GM23338 (cell line): ENCODE results near the gene SMG1. TPM values are rescaled to one million over a fixed set of nuclear protein-coding genes. Genes with fewer than 3 reads are reported as not detected.

Source experiments
- ATAC-seq: fragments of 200-7000 bp; cut with Tn5 transposase; 3 replicates; pipeline ENCODE4 v1.9.1; 2020
- DNase-seq: peaks from one replicate; pipeline ENCODE4 v3.0.0-alpha.2; 2015; ENCODE audit warnings: low spot score
- H2AFZ ChIP-seq: fragments of 200-600 bp; sonication (generic); 2 replicates; pipeline ENCODE4 v1.8.0; 2016; ENCODE audit warnings: antibody characterized with exemption, mild to moderate bottlenecking, moderate library complexity
- H3F3A ChIP-seq: fragments of 200-600 bp; sonication (generic); replicated peaks from 2 replicates; pipeline ENCODE4 v1.8.0; 2017; ENCODE audit warnings: antibody characterized with exemption, mixed run types, low read depth
- H3K27ac ChIP-seq: fragments of 200-600 bp; sonication (generic); 2 replicates; pipeline ENCODE4 v1.6.1; 2016; ENCODE audit warnings: low read depth
- H3K27me3 ChIP-seq: fragments of 200-600 bp; sonication (generic); 2 replicates; pipeline ENCODE4 v1.8.0; 2016; ENCODE audit warnings: mild to moderate bottlenecking, mixed run types, moderate library complexity; ENCODE audit not compliant: insufficient read depth
- H3K36me3 ChIP-seq: fragments of 200-600 bp; sonication (generic); 2 replicates; pipeline ENCODE4 v1.8.0; 2016; ENCODE audit warnings: mild to moderate bottlenecking; ENCODE audit not compliant: insufficient read depth
- H3K4me1 ChIP-seq: fragments of 200-600 bp; sonication (generic); 2 replicates; pipeline ENCODE4 v1.8.0; 2016; ENCODE audit warnings: mild to moderate bottlenecking, moderate library complexity; ENCODE audit not compliant: insufficient read depth
- H3K4me2 ChIP-seq: fragments of 200-600 bp; sonication (generic); 2 replicates; pipeline ENCODE4 v1.7.1; 2017; ENCODE audit warnings: mixed run types
- H3K4me3 ChIP-seq: fragments of 200-600 bp; sonication (generic); 2 replicates; pipeline ENCODE4 v1.6.1; 2016; ENCODE audit warnings: mixed run types
- H3K79me2 ChIP-seq: fragments of 200-600 bp; sonication (generic); replicated peaks from 2 replicates; pipeline ENCODE4 v1.8.0; 2017; ENCODE audit warnings: mild to moderate bottlenecking; ENCODE audit not compliant: insufficient read depth
- H3K9me2 ChIP-seq: fragments of 200-600 bp; sonication (generic); 2 replicates; pipeline ENCODE4 v1.8.0; 2017; ENCODE audit not compliant: insufficient read depth
- H4K20me1 ChIP-seq: fragments of 200-600 bp; sonication (generic); replicated peaks from 2 replicates; pipeline ENCODE4 v1.8.0; 2017; ENCODE audit warnings: mild to moderate bottlenecking; ENCODE audit not compliant: insufficient read depth
- H3K27ac Mint-ChIP-seq: 2 replicates; pipeline ENCODE4 v1.8.0; 2020; ENCODE audit warnings: inconsistent platforms, mild to moderate bottlenecking, moderate library complexity, mixed read lengths
- H3K27me3 Mint-ChIP-seq: 3 replicates; pipeline ENCODE4 v1.8.0; 2022; ENCODE audit warnings: low read depth, mild to moderate bottlenecking, moderate library complexity, mixed read lengths, inconsistent platforms; ENCODE audit not compliant: insufficient read depth, poor library complexity
- H3K36me3 Mint-ChIP-seq: 3 replicates; pipeline ENCODE4 v1.8.0; 2021; ENCODE audit warnings: low read depth, mild to moderate bottlenecking, inconsistent platforms, moderate library complexity, mixed read lengths
- H3K4me1 Mint-ChIP-seq: 3 replicates; pipeline ENCODE4 v1.8.0; 2020; ENCODE audit warnings: mild to moderate bottlenecking, inconsistent platforms, mixed read lengths
- H3K4me3 Mint-ChIP-seq: 3 replicates; pipeline ENCODE4 v1.8.0; 2021; ENCODE audit warnings: moderate library complexity, mild to moderate bottlenecking, inconsistent platforms, mixed read lengths
- H3K9me3 Mint-ChIP-seq: 3 replicates; pipeline ENCODE4 v1.8.0; 2020; ENCODE audit warnings: moderate library complexity, mild to moderate bottlenecking, inconsistent platforms, mixed read lengths
- POLR2AphosphoS5 ChIP-seq: IDR thresholded peaks from 2 replicates; pipeline ENCODE4 v1.6.1; 2016; ENCODE audit warnings: antibody characterized with exemption, low read depth
- STAT1 ChIP-seq: IDR thresholded peaks from one replicate; pipeline ENCODE4 v1.6.1; 2016; ENCODE audit warnings: antibody characterized with exemption; ENCODE audit not compliant: unreplicated experiment
- ZNF331 ChIP-seq: fragments of 250-450 bp; sonication (Bioruptor Pico); IDR thresholded peaks from 2 replicates; pipeline ENCODE4 v1.5.0; 2020; ENCODE audit warnings: low read depth, mild to moderate bottlenecking, moderate library complexity
- polyA plus RNA-seq: library from polyadenylated mRNA; unstranded; fragments of >200 nt; fragmentation: Nextera tagmentation; extraction: Ambion mirVana; gene quantifications from 2 replicates; pipeline ENCODE4 v1.2.1, GENCODE V29; 2016
- total RNA-seq: library from RNA; depleted of rRNA; stranded (reverse); fragments of >200 nt; shearing (Covaris generic); gene quantifications from 2 replicates; pipeline ENCODE4 v1.2.3, GENCODE V29; 2014
- TF ChIP-seq, protein P1 (sequence below), 2 experiments: fragments of 200-600 bp in 1 of 2; sonication (generic) in 1 of 2; conservative IDR thresholded peaks; 2 replicates each; pipeline versions ENCODE4 v1.5.1 to v1.6.1; 2016 to 2017; ENCODE audit warnings: antibody characterized with exemption in 2 of 2, low read depth in 2 of 2, mild to moderate bottlenecking in 2 of 2, moderate library complexity in 1 of 2
- TF ChIP-seq, protein P2 (sequence below): IDR thresholded peaks from one replicate; pipeline ENCODE4 v1.6.1; 2018; ENCODE audit warnings: antibody characterized with exemption; ENCODE audit not compliant: unreplicated experiment
- TF ChIP-seq, protein P3 (sequence below): IDR thresholded peaks from 2 replicates; pipeline ENCODE4 v1.6.1; 2016; ENCODE audit warnings: antibody characterized with exemption

Gene SMG1
- total and polyA plus RNA-seq, 2 experiments from 2014 or later, result 18.6 to 119 TPM

DNA sequence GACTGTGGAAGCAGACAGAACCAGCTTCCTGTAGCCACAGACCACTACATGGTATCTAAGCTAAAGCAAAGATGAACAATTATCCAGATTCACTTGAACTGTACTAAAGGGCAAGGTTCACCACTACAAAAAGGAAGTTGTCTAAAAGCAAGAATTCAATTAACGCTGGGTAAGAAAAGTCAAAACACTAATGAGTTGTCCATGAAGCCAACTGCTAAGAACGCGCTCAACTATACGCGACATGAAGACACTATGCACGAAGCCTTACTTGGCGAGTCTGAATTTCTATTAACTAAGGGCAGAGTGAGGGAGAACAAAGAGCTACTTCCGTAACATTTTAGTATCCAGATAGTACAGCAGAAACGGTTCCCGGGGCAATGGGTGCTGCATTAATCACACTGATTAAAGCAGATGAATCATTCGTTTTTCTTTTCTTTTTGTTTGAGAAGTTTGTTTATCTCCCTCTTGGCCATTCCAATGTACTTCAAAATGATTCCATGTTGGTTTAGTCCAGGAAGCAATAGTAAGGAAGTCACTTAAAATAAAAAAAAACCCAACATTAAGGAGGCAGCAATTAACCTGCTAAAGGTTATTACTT lies 133.3 kb downstream of the SMG1 start:
- Histone ChIP-seq H3K4me2 (no peak overlapping the region), H3K4me3 (no peak overlapping the region), H4K20me1 (peaks cover 38% of the 10 kb centered on the region), H3K36me3 (peaks cover 73% of the 10 kb centered on the region), H2AFZ (no peak overlapping the region), H3K4me1 (peaks cover 12% of the 10 kb centered on the region), H3K27me3 (no peaks in the 10 kb centered on the region), H3K9me2 (no peaks in the 10 kb centered on the region), H3F3A (peaks cover 25% of the 10 kb centered on the region), H3K79me2 (peaks cover 49% of the 10 kb centered on the region), H3K27ac (no peak overlapping the region)
- Mint-ChIP-seq H3K4me3 (no peak overlapping the region), H3K27me3 (peaks cover 10% of the 10 kb centered on the region), H3K9me3 (no peaks in the 10 kb centered on the region), H3K36me3 (peaks cover 91% of the 10 kb centered on the region), H3K4me1 (peaks cover 8% of the 10 kb centered on the region), H3K27ac (no peak overlapping the region)
- no peak for ATAC-seq
- TF ChIP-seq, protein P1, sequence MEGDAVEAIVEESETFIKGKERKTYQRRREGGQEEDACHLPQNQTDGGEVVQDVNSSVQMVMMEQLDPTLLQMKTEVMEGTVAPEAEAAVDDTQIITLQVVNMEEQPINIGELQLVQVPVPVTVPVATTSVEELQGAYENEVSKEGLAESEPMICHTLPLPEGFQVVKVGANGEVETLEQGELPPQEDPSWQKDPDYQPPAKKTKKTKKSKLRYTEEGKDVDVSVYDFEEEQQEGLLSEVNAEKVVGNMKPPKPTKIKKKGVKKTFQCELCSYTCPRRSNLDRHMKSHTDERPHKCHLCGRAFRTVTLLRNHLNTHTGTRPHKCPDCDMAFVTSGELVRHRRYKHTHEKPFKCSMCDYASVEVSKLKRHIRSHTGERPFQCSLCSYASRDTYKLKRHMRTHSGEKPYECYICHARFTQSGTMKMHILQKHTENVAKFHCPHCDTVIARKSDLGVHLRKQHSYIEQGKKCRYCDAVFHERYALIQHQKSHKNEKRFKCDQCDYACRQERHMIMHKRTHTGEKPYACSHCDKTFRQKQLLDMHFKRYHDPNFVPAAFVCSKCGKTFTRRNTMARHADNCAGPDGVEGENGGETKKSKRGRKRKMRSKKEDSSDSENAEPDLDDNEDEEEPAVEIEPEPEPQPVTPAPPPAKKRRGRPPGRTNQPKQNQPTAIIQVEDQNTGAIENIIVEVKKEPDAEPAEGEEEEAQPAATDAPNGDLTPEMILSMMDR (conservative IDR thresholded peaks at IDR 0.05; ENCODE audit: low read depth in 2 of 2), result no peak
- TF ChIP-seq STAT1 (no peak), ZNF331 (CRISPR knock-in tag) (no peak)
- TF ChIP-seq, protein P2, sequence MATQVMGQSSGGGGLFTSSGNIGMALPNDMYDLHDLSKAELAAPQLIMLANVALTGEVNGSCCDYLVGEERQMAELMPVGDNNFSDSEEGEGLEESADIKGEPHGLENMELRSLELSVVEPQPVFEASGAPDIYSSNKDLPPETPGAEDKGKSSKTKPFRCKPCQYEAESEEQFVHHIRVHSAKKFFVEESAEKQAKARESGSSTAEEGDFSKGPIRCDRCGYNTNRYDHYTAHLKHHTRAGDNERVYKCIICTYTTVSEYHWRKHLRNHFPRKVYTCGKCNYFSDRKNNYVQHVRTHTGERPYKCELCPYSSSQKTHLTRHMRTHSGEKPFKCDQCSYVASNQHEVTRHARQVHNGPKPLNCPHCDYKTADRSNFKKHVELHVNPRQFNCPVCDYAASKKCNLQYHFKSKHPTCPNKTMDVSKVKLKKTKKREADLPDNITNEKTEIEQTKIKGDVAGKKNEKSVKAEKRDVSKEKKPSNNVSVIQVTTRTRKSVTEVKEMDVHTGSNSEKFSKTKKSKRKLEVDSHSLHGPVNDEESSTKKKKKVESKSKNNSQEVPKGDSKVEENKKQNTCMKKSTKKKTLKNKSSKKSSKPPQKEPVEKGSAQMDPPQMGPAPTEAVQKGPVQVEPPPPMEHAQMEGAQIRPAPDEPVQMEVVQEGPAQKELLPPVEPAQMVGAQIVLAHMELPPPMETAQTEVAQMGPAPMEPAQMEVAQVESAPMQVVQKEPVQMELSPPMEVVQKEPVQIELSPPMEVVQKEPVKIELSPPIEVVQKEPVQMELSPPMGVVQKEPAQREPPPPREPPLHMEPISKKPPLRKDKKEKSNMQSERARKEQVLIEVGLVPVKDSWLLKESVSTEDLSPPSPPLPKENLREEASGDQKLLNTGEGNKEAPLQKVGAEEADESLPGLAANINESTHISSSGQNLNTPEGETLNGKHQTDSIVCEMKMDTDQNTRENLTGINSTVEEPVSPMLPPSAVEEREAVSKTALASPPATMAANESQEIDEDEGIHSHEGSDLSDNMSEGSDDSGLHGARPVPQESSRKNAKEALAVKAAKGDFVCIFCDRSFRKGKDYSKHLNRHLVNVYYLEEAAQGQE, result no peak
- DNase-seq, result no peak

DNA sequence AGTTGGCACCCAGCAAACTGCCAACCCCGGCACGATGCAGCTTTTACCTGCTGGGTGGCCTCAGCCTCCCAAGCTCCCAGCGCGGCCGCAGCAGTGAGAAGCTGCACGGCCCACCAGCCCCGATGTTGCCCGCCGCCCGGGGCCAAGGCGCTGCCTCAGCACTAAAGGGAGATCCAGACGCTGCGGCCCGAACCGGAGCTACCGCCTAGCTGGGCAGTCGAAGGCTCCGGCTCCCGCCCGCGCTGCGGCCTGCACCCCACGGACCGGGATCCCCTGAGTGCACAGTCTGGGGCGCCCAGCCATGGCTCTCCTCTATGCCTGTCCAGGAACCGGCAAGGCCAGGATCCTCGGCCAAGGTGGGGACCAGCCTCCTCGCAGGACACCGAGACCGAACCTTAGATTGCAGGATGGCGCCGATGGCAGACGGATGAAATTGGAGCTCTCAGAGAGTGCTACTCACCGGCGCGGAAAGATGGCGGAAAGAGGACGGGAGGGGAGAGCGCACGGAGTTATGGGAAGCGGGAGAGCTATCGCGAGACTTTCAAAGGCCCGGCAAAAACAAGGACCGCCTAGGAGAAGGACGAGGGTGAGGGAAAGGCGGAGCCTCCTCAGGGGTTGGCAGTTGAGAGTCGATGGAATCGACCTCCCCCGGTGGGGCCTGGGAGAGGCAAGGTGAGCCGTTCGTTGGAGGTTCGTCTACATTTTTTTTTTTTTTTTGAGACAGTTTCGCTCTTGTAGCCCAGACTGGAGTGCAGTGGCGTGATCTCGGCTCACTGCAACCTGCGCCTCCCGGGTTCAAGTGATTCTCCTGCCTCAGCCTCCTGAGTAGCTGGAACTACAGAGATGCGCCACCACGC lies 136.1 kb downstream of the SMG1 start, which contains the start of gene RPS15A:
Gene RPS15A, minus strand, starts transcription at position 485 of the 857 bp plus-strand sequence. CDS start 1,221 bp downstream, outside the sequence.
- peaks cover 12% of the 10 kb centered on the region for H3K27me3 Mint-ChIP-seq
- H2AFZ ChIP-seq, result peak within 1 kb of the TSS; percentile 58; the same call in 1 of the 2 replicates
- H3K27ac ChIP-seq, result peak within 1 kb of the TSS; percentile 91
- H3K27me3 ChIP-seq, result no peaks in the 10 kb centered on the region
- H3K4me2 ChIP-seq, result peak within 1 kb of the TSS; percentile 95
- H4K20me1 ChIP-seq, result peaks cover 54% of the 10 kb centered on the region
- H3K4me3 Mint-ChIP-seq, result peak within 1 kb of the TSS; percentile 95
- peaks cover 33% of the 10 kb centered on the region for H3K4me1 Mint-ChIP-seq
- no peaks in the 10 kb centered on the region for H3K9me3 Mint-ChIP-seq
- ATAC-seq, result peak; percentile 94
- H3K9me2 ChIP-seq, result no peaks in the 10 kb centered on the region
- peaks cover 49% of the 10 kb centered on the region for H3F3A ChIP-seq
- H3K4me3 ChIP-seq, result peak within 1 kb of the TSS; percentile 99
- peaks cover 51% of the 10 kb centered on the region for H3K79me2 ChIP-seq
- peaks cover 25% of the 10 kb centered on the region for H3K4me1 ChIP-seq
- H3K36me3 ChIP-seq, result peaks cover 70% of the 10 kb centered on the region
- H3K36me3 Mint-ChIP-seq, result peaks cover 92% of the 10 kb centered on the region
- DNase-seq, result peak; percentile 99
- H3K27ac Mint-ChIP-seq, result peak within 1 kb of the TSS; percentile 99
- TF ChIP-seq POLR2AphosphoS5 (peak; percentile 99), STAT1 (no peak)
- TF ChIP-seq, protein P3, sequence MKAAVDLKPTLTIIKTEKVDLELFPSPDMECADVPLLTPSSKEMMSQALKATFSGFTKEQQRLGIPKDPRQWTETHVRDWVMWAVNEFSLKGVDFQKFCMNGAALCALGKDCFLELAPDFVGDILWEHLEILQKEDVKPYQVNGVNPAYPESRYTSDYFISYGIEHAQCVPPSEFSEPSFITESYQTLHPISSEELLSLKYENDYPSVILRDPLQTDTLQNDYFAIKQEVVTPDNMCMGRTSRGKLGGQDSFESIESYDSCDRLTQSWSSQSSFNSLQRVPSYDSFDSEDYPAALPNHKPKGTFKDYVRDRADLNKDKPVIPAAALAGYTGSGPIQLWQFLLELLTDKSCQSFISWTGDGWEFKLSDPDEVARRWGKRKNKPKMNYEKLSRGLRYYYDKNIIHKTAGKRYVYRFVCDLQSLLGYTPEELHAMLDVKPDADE, result peak; percentile 86
- TF ChIP-seq, protein P1 (conservative IDR thresholded peaks at IDR 0.05; ENCODE audit: low read depth in 2 of 2), result no peak
